ENCODE measurements around the gene PCDHB13. TPM values are rescaled to one million over a fixed set of nuclear protein-coding genes. Genes with fewer than 3 reads are reported as not detected.

PCDHB13 gene
- 0.02 to 0.08 TPM (median 0.07 TPM) in 5 replicates for total RNA-seq (2022; extraction: Qiagen RNA extraction; ENCODE audit: low read depth)

DNA sequence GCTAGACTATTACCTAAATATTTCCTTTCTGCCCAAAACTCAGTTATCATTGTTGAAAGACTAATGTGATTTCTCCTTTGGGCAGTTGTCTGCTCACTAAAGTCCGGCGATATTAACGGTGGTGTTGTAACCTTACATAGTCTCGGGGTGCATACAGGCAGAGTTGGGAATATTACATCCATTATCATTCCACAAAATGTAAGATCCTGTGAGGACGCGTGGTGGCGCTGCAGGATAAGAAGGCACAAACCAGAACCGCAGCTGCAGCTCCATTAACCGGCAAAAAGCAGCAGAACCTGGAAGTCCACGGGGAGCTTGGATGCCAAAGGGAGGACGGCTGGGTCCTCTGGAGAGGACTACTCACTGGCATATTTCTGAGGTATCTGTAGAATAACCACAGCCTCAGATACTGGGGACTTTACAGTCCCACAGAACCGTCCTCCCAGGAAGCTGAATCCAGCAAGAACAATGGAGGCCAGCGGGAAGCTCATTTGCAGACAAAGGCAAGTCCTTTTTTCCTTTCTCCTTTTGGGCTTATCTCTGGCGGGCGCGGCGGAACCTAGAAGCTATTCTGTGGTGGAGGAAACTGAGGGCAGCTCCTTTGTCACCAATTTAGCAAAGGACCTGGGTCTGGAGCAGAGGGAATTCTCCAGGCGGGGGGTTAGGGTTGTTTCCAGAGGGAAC lies at the start of gene PCDHB13:
TSS of gene PCDHB13 (plus strand) at position 264 of the 684 bp plus-strand sequence. CDS start at position 469, 205 bp downstream.

GRCh38 chr5:141172381-141173204 lies 41.1 kb upstream of the PCDHB13 start, which contains the start of gene PCDHB7:
TSS of gene PCDHB7 (plus strand) at chr5:141172644. CDS start at chr5:141172836, 192 bp downstream.

GRCh38 chr5:141177577-141178191 lies 36.0 kb upstream of the PCDHB13 start, which contains the start of gene PCDHB8:
TSS of gene PCDHB8 (plus strand) at chr5:141177790. CDS start at chr5:141178035, 245 bp downstream.

DNA sequence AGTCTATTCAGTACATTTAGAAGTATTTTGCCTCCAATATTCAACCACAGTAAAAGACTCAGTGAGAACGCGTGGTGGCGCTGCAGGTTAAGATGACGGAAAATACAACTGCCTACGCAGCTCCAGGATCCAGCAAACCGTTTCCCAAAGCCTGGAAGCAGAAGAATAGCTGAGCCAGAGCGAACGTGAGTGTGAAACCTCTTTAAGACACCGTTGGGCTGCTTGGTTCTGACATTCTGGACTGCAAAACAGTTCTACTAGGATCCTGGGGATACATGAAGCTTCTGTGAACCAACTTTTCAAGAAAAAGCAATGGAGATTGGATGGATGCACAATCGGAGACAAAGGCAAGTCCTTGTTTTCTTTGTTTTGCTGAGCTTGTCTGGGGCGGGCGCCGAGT lies 31.5 kb upstream of the PCDHB13 start, which contains the start of gene PCDHB16:
TSS of gene PCDHB16 (plus strand) at position 140 of the 400 bp plus-strand sequence. CDS start at position 313, 173 bp downstream.

GRCh38 chr5:141186897-141187512 lies 26.7 kb upstream of the PCDHB13 start, which contains the start of gene PCDHB9:
TSS of gene PCDHB9 (plus strand) at chr5:141187161. CDS start at chr5:141187319, 158 bp downstream.

DNA sequence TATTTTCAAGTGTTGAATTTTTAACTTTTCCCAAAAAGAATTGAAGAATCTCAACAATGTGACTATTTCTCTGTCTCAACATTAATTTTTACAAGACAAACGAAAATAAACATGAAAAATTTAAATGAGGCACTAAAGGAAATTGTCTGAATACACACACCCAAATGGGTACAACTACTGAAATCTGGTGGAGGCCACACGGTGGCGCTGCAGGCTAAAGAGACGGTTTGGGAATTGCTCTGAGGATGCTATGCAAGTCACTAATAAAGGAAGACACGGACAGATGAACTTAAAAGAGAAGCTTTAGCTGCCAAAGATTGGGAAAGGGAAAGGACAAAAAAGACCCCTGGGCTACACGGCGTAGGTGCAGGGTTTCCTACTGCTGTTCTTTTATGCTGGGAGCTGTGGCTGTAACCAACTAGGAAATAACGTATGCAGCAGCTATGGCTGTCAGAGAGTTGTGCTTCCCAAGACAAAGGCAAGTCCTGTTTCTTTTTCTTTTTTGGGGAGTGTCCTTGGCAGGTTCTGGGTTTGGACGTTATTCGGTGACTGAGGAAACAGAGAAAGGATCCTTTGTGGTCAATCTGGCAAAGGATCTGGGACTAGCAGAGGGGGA lies 21.5 kb upstream of the PCDHB13 start, which contains the start of gene PCDHB10:
TSS of gene PCDHB10 (plus strand) at position 244 of the 616 bp plus-strand sequence. CDS start at position 444, 200 bp downstream.

GRCh38 chr5:141199359-141200235 lies 14.1 kb upstream of the PCDHB13 start, which contains the start of gene PCDHB11:
TSS of gene PCDHB11 (plus strand) at chr5:141199627. CDS start at chr5:141199775, 148 bp downstream.

DNA sequence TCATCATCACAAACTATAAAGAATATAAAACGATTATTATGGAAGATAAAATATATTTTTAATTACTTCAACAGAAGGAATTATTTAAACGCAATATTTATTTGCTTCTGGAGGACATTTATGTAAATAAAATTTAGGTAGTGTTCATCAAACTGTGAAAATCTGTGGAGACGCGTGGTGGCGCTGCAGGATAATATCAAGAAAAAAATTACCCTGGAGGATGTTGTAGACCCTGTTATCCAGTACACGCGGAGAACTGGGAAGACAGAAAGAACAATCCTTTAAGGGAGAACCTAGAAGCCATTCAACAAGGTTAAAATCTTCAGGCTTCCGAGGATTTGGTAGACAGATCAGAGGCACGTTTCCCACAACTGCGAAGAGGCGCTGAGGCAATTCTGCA lies 5.2 kb upstream of the PCDHB13 start, which contains the start of gene PCDHB12:
TSS of gene PCDHB12 (plus strand) at position 242 of the 400 bp plus-strand sequence. CDS start 189 bp downstream, outside the sequence.

GRCh38 chr5:141223112-141223783 lies 9.5 kb downstream of the PCDHB13 start, which contains the start of gene PCDHB14:
TSS of gene PCDHB14 (plus strand) at chr5:141223343. CDS start at chr5:141223506, 163 bp downstream.

DNA sequence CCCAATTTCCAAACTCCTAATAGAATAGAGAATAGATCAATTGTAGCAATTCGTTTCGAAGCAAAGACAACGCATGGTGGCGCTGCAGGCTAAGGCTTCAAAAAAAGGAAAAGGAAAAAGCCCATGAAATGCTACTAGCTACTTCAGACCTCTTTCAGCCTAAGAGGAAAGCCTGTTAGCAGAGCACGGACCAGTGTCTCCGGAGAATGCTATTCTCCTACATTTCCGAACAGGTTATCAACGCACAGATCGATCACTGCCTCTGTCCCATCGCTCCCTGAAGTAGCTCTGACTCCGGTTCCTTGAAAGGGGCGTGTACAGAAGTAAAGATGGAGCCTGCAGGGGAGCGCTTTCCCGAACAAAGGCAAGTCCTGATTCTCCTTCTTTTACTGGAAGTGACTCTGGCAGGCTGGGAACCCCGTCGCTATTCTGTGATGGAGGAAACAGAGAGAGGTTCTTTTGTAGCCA lies 31.6 kb downstream of the PCDHB13 start, which contains the start of gene PCDHB15:
TSS of gene PCDHB15 (plus strand) at position 146 of the 468 bp plus-strand sequence. CDS start at position 330, 184 bp downstream.

Other genes starting within 250 kb of the PCDHB13 start
- 2.3 to 4.8 TPM (median 2.6 TPM) in 5 replicates for gene PCDHAC2, start 247.4 kb upstream of the PCDHB13 start, total RNA-seq (2022; extraction: Qiagen RNA extraction; ENCODE audit: low read depth)
- not detected in 5 replicates for gene PCDHB1, start 162.5 kb upstream of the PCDHB13 start, total RNA-seq (2022; extraction: Qiagen RNA extraction; ENCODE audit: low read depth)
- gene PCDHB2, start 119.3 kb upstream of the PCDHB13 start, total RNA-seq (2022; extraction: Qiagen RNA extraction; ENCODE audit: low read depth), result 2.7 to 5.4 TPM (median 3.7 TPM) in 5 replicates
- 0.02 to 0.06 TPM (median 0.05 TPM) in 3 of 5 replicates, not detected in the others for gene PCDHB3, start 113.4 kb upstream of the PCDHB13 start, total RNA-seq (2022; extraction: Qiagen RNA extraction; ENCODE audit: low read depth)
- 0.03 to 0.09 TPM (median 0.06 TPM) in 4 of 5 replicates, not detected in the other for gene PCDHB4, start 92.1 kb upstream of the PCDHB13 start, total RNA-seq (2022; extraction: Qiagen RNA extraction; ENCODE audit: low read depth)
- gene PCDHB5, start 78.7 kb upstream of the PCDHB13 start, total RNA-seq (2022; extraction: Qiagen RNA extraction; ENCODE audit: low read depth), result 1.2 to 1.9 TPM (median 1.5 TPM) in 5 replicates
- 0.89 to 1.2 TPM (median 1.1 TPM) in 5 replicates for gene PCDHB6, start 63.9 kb upstream of the PCDHB13 start, total RNA-seq (2022; extraction: Qiagen RNA extraction; ENCODE audit: low read depth)
- 0.01 TPM in 1 of 5 replicates, not detected in the others for gene PCDHB7, start 41.3 kb upstream of the PCDHB13 start, total RNA-seq (2022; extraction: Qiagen RNA extraction; ENCODE audit: low read depth)
- 0.24 to 0.42 TPM (median 0.37 TPM) in 5 replicates for gene PCDHB8, start 36.1 kb upstream of the PCDHB13 start, total RNA-seq (2022; extraction: Qiagen RNA extraction; ENCODE audit: low read depth)
- gene PCDHB16, start 31.5 kb upstream of the PCDHB13 start, total RNA-seq (2022; extraction: Qiagen RNA extraction; ENCODE audit: low read depth), result 0.05 to 0.10 TPM (median 0.08 TPM) in 4 of 5 replicates, not detected in the other
- gene PCDHB9, start 26.8 kb upstream of the PCDHB13 start, total RNA-seq (2022; extraction: Qiagen RNA extraction; ENCODE audit: low read depth), result 0.01 to 0.03 TPM in 2 of 5 replicates, not detected in the others
- 0.03 to 0.06 TPM in 2 of 5 replicates, not detected in the others for gene PCDHB10, start 21.6 kb upstream of the PCDHB13 start, total RNA-seq (2022; extraction: Qiagen RNA extraction; ENCODE audit: low read depth)
- 0.06 to 0.14 TPM (median 0.09 TPM) in 5 replicates for gene PCDHB11, start 14.3 kb upstream of the PCDHB13 start, total RNA-seq (2022; extraction: Qiagen RNA extraction; ENCODE audit: low read depth)
- 0.07 TPM in 1 of 5 replicates, not detected in the others for gene PCDHB12, start 5.2 kb upstream of the PCDHB13 start, total RNA-seq (2022; extraction: Qiagen RNA extraction; ENCODE audit: low read depth)
- 0.06 to 0.13 TPM (median 0.09 TPM) in 5 replicates for gene PCDHB14, start 9.4 kb downstream of the PCDHB13 start, total RNA-seq (2022; extraction: Qiagen RNA extraction; ENCODE audit: low read depth)
- gene PCDHB15, start 31.5 kb downstream of the PCDHB13 start, total RNA-seq (2022; extraction: Qiagen RNA extraction; ENCODE audit: low read depth), result 0.05 to 0.07 TPM (median 0.06 TPM) in 4 of 5 replicates, not detected in the other
- gene SLC25A2, start 90.1 kb downstream of the PCDHB13 start, total RNA-seq (2022; extraction: Qiagen RNA extraction; ENCODE audit: low read depth), result not detected in 5 replicates
- gene TAF7, start 106.9 kb downstream of the PCDHB13 start, total RNA-seq (2022; extraction: Qiagen RNA extraction; ENCODE audit: low read depth), result 66.8 to 81.4 TPM (median 74.0 TPM) in 5 replicates
- 0.27 to 0.49 TPM (median 0.31 TPM) in 5 replicates for gene PCDHGA1, start 116.6 kb downstream of the PCDHB13 start, total RNA-seq (2022; extraction: Qiagen RNA extraction; ENCODE audit: low read depth)
- 0.44 to 0.73 TPM (median 0.59 TPM) in 5 replicates for gene PCDHGA2, start 124.8 kb downstream of the PCDHB13 start, total RNA-seq (2022; extraction: Qiagen RNA extraction; ENCODE audit: low read depth)
- gene PCDHGA3, start 129.9 kb downstream of the PCDHB13 start, total RNA-seq (2022; extraction: Qiagen RNA extraction; ENCODE audit: low read depth), result 0.05 to 0.09 TPM in 2 of 5 replicates, not detected in the others
- 1.0 to 2.1 TPM (median 1.9 TPM) in 5 replicates for gene PCDHGB1, start 136.2 kb downstream of the PCDHB13 start, total RNA-seq (2022; extraction: Qiagen RNA extraction; ENCODE audit: low read depth)
- 0.08 to 0.20 TPM (median 0.10 TPM) in 5 replicates for gene PCDHGA4, start 141.1 kb downstream of the PCDHB13 start, total RNA-seq (2022; extraction: Qiagen RNA extraction; ENCODE audit: low read depth)
- 0.07 to 0.19 TPM (median 0.17 TPM) in 5 replicates for gene PCDHGB2, start 146.1 kb downstream of the PCDHB13 start, total RNA-seq (2022; extraction: Qiagen RNA extraction; ENCODE audit: low read depth)
- 0.11 to 0.17 TPM (median 0.15 TPM) in 5 replicates for gene PCDHGA5, start 150.2 kb downstream of the PCDHB13 start, total RNA-seq (2022; extraction: Qiagen RNA extraction; ENCODE audit: low read depth)
- gene PCDHGB3, start 156.3 kb downstream of the PCDHB13 start, total RNA-seq (2022; extraction: Qiagen RNA extraction; ENCODE audit: low read depth), result 0.15 to 0.35 TPM (median 0.20 TPM) in 5 replicates
- 0.13 to 0.28 TPM (median 0.22 TPM) in 5 replicates for gene PCDHGA6, start 160.0 kb downstream of the PCDHB13 start, total RNA-seq (2022; extraction: Qiagen RNA extraction; ENCODE audit: low read depth)
- gene PCDHGA7, start 168.8 kb downstream of the PCDHB13 start, total RNA-seq (2022; extraction: Qiagen RNA extraction; ENCODE audit: low read depth), result 0.72 to 1.3 TPM (median 0.96 TPM) in 5 replicates
- 0.66 to 1.0 TPM (median 0.73 TPM) in 5 replicates for gene PCDHGB4, start 173.8 kb downstream of the PCDHB13 start, total RNA-seq (2022; extraction: Qiagen RNA extraction; ENCODE audit: low read depth)
- gene PCDHGA8, start 178.7 kb downstream of the PCDHB13 start, total RNA-seq (2022; extraction: Qiagen RNA extraction; ENCODE audit: low read depth), result 0.02 TPM in 2 of 5 replicates, not detected in the others
- gene PCDHGB5, start 184.0 kb downstream of the PCDHB13 start, total RNA-seq (2022; extraction: Qiagen RNA extraction; ENCODE audit: low read depth), result 1.9 to 2.8 TPM (median 2.4 TPM) in 5 replicates
- 0.06 to 0.14 TPM (median 0.08 TPM) in 3 of 5 replicates, not detected in the others for gene PCDHGA9, start 188.9 kb downstream of the PCDHB13 start, total RNA-seq (2022; extraction: Qiagen RNA extraction; ENCODE audit: low read depth)
- gene PCDHGB6, start 194.1 kb downstream of the PCDHB13 start, total RNA-seq (2022; extraction: Qiagen RNA extraction; ENCODE audit: low read depth), result 0.06 to 0.12 TPM (median 0.09 TPM) in 4 of 5 replicates, not detected in the other
- gene PCDHGA10, start 199.1 kb downstream of the PCDHB13 start, total RNA-seq (2022; extraction: Qiagen RNA extraction; ENCODE audit: low read depth), result 0.01 TPM in 1 of 5 replicates, not detected in the others
- 0.03 to 0.16 TPM (median 0.07 TPM) in 5 replicates for gene PCDHGB7, start 203.8 kb downstream of the PCDHB13 start, total RNA-seq (2022; extraction: Qiagen RNA extraction; ENCODE audit: low read depth)
- 0.02 TPM in 1 of 5 replicates, not detected in the others for gene PCDHGA11, start 207.1 kb downstream of the PCDHB13 start, total RNA-seq (2022; extraction: Qiagen RNA extraction; ENCODE audit: low read depth)
- 0.02 TPM in 1 of 5 replicates, not detected in the others for gene PCDHGA12, start 216.6 kb downstream of the PCDHB13 start, total RNA-seq (2022; extraction: Qiagen RNA extraction; ENCODE audit: low read depth)

All from A549 treated with CpdA at 1 μM for 4 hours (cell line).